OCI-LY1 (cell line): ENCODE measurements around the gene FGG.

Source experiments
- H2AFZ ChIP-seq: fragments of 200-600 bp; sonication (generic), shearing (Covaris generic); 2 replicates; pipeline ENCODE4 v1.6.0; 2014; ENCODE audit warnings: antibody characterized with exemption, mild to moderate bottlenecking, low read length
- H3F3A ChIP-seq: fragments of 200-600 bp; sonication (generic), shearing (Covaris generic); 2 replicates; pipeline ENCODE4 v1.6.0; 2014; ENCODE audit warnings: mild to moderate bottlenecking, antibody characterized with exemption, low read length, moderate library complexity; ENCODE audit not compliant: insufficient read depth
- H3K27ac ChIP-seq: fragments of 200-600 bp; sonication (generic); 2 replicates; pipeline ENCODE4 v1.5.1; 2014; ENCODE audit warnings: low read length, mixed run types, mild to moderate bottlenecking, low read depth; ENCODE audit not compliant: poor library complexity, severe bottlenecking
- H3K27me3 ChIP-seq: fragments of 200-600 bp; sonication (generic); 2 replicates; pipeline ENCODE4 v1.6.0; 2014; ENCODE audit warnings: antibody characterized with exemption, mild to moderate bottlenecking, low read length, moderate library complexity; ENCODE audit not compliant: insufficient read depth
- H3K36me3 ChIP-seq: fragments of 200-600 bp; sonication (generic); 2 replicates; pipeline ENCODE4 v1.6.1; 2014; ENCODE audit warnings: mild to moderate bottlenecking, antibody characterized with exemption, low read length, moderate library complexity, mixed read lengths; ENCODE audit not compliant: insufficient read depth
- H3K4me1 ChIP-seq: fragments of 200-600 bp; sonication (generic); 2 replicates; pipeline ENCODE4 v1.5.1; 2014; ENCODE audit warnings: mild to moderate bottlenecking, low read length, moderate library complexity; ENCODE audit not compliant: insufficient read depth, severe bottlenecking
- H3K4me2 ChIP-seq: fragments of 200-600 bp; sonication (generic), shearing (Covaris generic); 2 replicates; pipeline ENCODE4 v1.6.1; 2014; ENCODE audit warnings: low read length
- H3K4me3 ChIP-seq: fragments of 200-600 bp; sonication (generic); 2 replicates; pipeline ENCODE4 v1.5.1; 2014; ENCODE audit warnings: low read length, low read depth, mild to moderate bottlenecking, mixed read lengths; ENCODE audit not compliant: poor library complexity, severe bottlenecking
- H3K79me2 ChIP-seq: fragments of 200-600 bp; shearing (Covaris generic); 2 replicates; pipeline ENCODE4 v1.6.1; 2016; ENCODE audit warnings: mixed run types, low read length, mixed read lengths; ENCODE audit not compliant: insufficient read depth
- H3K9ac ChIP-seq: fragments of 200-600 bp; sonication (generic), shearing (Covaris generic); 2 replicates; pipeline ENCODE4 v1.6.1; 2014; ENCODE audit warnings: mild to moderate bottlenecking, low read length, mixed read lengths
- H3K9me2 ChIP-seq: fragments of 200-600 bp; sonication (generic), shearing (Covaris generic); 2 replicates; pipeline ENCODE4 v1.6.1; 2014; ENCODE audit warnings: low read depth, mild to moderate bottlenecking, low read length, mixed read lengths
- H3K9me3 ChIP-seq: fragments of 200-600 bp; shearing (Covaris generic); 2 replicates; pipeline ENCODE4 v1.6.1; 2014; ENCODE audit warnings: low read length, mixed read lengths
- H4K20me1 ChIP-seq: fragments of 200-600 bp; sonication (generic), shearing (Covaris generic); 2 replicates; pipeline ENCODE4 v1.6.0; 2016; ENCODE audit warnings: mild to moderate bottlenecking, low read length; ENCODE audit not compliant: insufficient read depth
- EZH2 ChIP-seq: fragments of 200-600 bp; sonication (generic), shearing (Covaris generic); IDR thresholded peaks from 2 replicates; pipeline ENCODE4 v1.8.0; 2017; ENCODE audit warnings: borderline replicate concordance, mixed run types, mild to moderate bottlenecking, antibody characterized with exemption, low read length, moderate library complexity, mixed read lengths
- TF ChIP-seq, protein P1 (sequence below): fragments of 200-600 bp; sonication (generic), shearing (Covaris generic); IDR thresholded peaks from 2 replicates; pipeline ENCODE4 v1.5.1; 2017; ENCODE audit warnings: mild to moderate bottlenecking, antibody characterized with exemption, low read length, moderate library complexity, mixed read lengths

The FGG gene

DNA sequence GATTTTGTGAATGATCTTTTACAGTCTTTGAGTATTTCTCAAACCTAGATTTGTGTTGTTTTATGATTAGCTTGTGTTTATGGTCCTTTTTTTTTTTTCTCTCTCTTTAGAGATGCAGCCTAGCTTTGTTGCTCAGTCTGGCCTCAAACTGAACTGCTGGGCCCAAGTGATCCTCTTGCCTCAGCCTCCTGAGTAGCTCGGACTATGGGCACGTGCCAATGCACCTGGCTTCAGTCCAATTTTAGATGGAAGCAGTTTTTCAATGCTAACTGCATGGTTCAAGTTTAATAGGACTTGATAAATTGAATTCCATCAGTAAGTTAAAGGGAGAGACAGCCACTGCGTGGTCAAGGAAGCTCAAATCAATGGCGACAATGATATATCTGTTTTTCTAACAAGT lies 3.8 kb upstream of the FGG start:
- TF ChIP-seq EZH2: no peak
- TF ChIP-seq, protein P1, sequence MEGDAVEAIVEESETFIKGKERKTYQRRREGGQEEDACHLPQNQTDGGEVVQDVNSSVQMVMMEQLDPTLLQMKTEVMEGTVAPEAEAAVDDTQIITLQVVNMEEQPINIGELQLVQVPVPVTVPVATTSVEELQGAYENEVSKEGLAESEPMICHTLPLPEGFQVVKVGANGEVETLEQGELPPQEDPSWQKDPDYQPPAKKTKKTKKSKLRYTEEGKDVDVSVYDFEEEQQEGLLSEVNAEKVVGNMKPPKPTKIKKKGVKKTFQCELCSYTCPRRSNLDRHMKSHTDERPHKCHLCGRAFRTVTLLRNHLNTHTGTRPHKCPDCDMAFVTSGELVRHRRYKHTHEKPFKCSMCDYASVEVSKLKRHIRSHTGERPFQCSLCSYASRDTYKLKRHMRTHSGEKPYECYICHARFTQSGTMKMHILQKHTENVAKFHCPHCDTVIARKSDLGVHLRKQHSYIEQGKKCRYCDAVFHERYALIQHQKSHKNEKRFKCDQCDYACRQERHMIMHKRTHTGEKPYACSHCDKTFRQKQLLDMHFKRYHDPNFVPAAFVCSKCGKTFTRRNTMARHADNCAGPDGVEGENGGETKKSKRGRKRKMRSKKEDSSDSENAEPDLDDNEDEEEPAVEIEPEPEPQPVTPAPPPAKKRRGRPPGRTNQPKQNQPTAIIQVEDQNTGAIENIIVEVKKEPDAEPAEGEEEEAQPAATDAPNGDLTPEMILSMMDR: no peak
- no peaks in the 10 kb centered on the region for H3K9me3 ChIP-seq
- H3K27me3 ChIP-seq: no peaks in the 10 kb centered on the region
- peaks cover 8% of the 10 kb centered on the region for H3K4me1 ChIP-seq
- H4K20me1 ChIP-seq: no peaks in the 10 kb centered on the region
- no peak overlapping the region for H3K27ac ChIP-seq
- no peak overlapping the region for H3K4me3 ChIP-seq
- H3K9ac ChIP-seq: no peak overlapping the region
- no peaks in the 10 kb centered on the region for H3K79me2 ChIP-seq
- no peak overlapping the region for H3K4me2 ChIP-seq
- H3F3A ChIP-seq: no peaks in the 10 kb centered on the region
- no peaks in the 10 kb centered on the region for H3K9me2 ChIP-seq
- H3K36me3 ChIP-seq: no peaks in the 10 kb centered on the region
- no peak overlapping the region for H2AFZ ChIP-seq

DNA sequence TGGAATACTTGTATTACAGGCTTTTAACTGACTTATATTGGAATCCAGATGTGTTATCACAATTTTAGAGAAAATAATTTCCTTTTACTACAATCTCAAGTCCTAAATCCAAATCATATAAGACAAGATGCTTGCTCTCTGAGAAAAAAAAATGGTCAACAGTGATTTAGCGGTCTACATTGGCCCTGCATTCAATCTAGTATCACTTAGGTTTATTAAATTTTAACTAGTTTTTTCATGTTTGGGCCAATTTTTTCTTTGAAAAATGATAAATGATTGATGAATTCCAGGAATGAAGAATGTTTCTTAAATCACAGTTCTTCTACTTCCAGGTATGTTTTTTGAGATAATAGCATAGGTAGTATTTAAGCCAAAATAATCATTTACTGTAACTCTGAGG lies 2.8 kb upstream of the FGG start:
- no peak overlapping the region for H3K4me3 ChIP-seq
- no peak overlapping the region for H3K4me2 ChIP-seq
- no peaks in the 10 kb centered on the region for H3K36me3 ChIP-seq
- no peaks in the 10 kb centered on the region for H3K9me3 ChIP-seq
- H3K27me3 ChIP-seq: no peaks in the 10 kb centered on the region
- H3K4me1 ChIP-seq: peaks cover 8% of the 10 kb centered on the region
- H3K9ac ChIP-seq: no peak overlapping the region
- no peak for TF ChIP-seq EZH2
- TF ChIP-seq, protein P1: no peak
- no peak overlapping the region for H2AFZ ChIP-seq
- no peaks in the 10 kb centered on the region for H3K9me2 ChIP-seq
- no peaks in the 10 kb centered on the region for H4K20me1 ChIP-seq
- H3F3A ChIP-seq: no peaks in the 10 kb centered on the region
- H3K79me2 ChIP-seq: no peaks in the 10 kb centered on the region
- H3K27ac ChIP-seq: no peak overlapping the region

DNA sequence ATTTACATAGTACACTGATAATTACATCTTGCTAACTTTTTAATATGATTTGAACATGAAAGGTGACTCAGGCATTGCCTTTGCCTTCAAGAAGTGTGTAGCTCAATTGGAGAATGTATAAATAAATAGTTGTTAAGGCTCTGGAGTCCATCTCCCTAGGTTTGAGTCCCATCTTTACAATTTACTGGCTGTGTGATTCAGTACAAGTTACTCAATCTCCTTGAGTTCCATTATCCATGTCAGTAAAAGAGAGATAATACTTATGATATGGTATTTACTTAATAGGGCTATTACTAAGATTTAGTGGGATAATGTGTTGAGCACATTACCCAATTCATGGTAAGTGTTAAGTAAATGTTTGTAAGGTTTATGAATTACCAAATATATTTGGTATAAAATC lies 1.9 kb upstream of the FGG start:
- no peak for TF ChIP-seq EZH2
- TF ChIP-seq, protein P1: no peak
- H3K9me2 ChIP-seq: no peaks in the 10 kb centered on the region

More for the DNA sequence above, 1.9 kb upstream of the FGG start:
- Histone ChIP-seq H3K27me3 (no peaks in the 10 kb centered on the region), H2AFZ (no peak overlapping the region), H3F3A (no peaks in the 10 kb centered on the region), H3K4me2 (no peak overlapping the region), H3K9ac (no peak overlapping the region), H4K20me1 (no peaks in the 10 kb centered on the region), H3K9me3 (no peaks in the 10 kb centered on the region), H3K36me3 (no peaks in the 10 kb centered on the region), H3K79me2 (no peaks in the 10 kb centered on the region), H3K27ac (no peak overlapping the region), H3K4me3 (no peak overlapping the region), H3K4me1 (peaks cover 8% of the 10 kb centered on the region)
